Breast epithelium (tissue), 3 donors: ENCODE measurements around the gene ARFGAP1.

ENCODE experiments used
- CTCF ChIP-seq, 3 donors: fragments of 450-650 bp; IDR thresholded peaks; one replicate each; pipeline ENCODE4 v1.5.1; 2016 to 2017; ENCODE audit warnings: antibody characterized with exemption in 3 of 3, mild to moderate bottlenecking in 3 of 3, moderate library complexity in 3 of 3
- POLR2A ChIP-seq: fragments of 450-650 bp; IDR thresholded peaks from one replicate; pipeline ENCODE4 v1.6.1; 2016; ENCODE audit warnings: antibody characterized with exemption, mild to moderate bottlenecking, moderate library complexity

DNA sequence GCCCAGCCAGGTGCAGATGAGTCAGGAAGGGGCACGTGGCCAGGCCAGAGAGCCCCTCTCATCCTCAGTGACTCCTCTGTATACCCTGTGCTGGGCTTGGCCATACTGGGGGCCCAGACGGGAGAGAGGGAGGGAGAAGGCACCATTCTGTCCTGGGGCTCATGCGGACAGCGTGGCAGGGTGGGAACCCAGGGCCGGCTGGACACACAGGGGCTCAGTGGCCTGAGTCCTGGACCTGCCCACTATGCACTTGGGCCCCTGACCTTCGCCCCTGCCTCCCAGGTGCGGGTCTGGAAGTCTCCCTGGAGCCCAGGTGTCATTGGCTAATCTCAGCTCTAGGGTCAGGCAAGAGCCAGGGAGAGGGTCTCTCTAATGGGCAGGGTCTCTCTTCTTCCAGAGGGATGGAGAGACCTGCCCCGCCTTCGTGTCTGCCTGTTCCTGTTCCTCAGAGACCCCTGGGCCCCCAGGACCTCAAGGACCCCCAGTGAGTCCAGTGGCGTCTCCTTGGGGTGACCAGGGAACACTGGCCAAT lies 48.1 kb downstream of the ARFGAP1 start:
- TF ChIP-seq POLR2A (no peak), CTCF (IDR thresholded peaks at IDR 0.05) (no peak)
